T-helper 2 cell treated with Interferon-gamma antibody and Interleukin-4, amounts not matched to agents 100 ng/mL and 5 ng/mL, for 36 hours (primary cell): ENCODE measurements around the gene PATE3. TPM values are rescaled to one million over a fixed set of nuclear protein-coding genes. Genes with fewer than 3 reads are reported as not detected.

Source experiments
- total RNA-seq: library from RNA; stranded (reverse); gene quantifications from 2 replicates; pipeline ENCODE4 v1.2.3, GENCODE V29; 2022

PATE3 gene
- total RNA-seq, 1 donor from 2014 or later = not detected

Other genes with a start within 250 kb of the PATE3 start
- gene EI24, start 218.7 kb upstream of the PATE3 start, total RNA-seq = 42.0 and 42.6 TPM in 2 replicates
- gene STT3A, start 195.3 kb upstream of the PATE3 start, total RNA-seq = 176 and 186 TPM in 2 replicates
- 94.4 and 98.8 TPM in 2 replicates for gene CHEK1, start 163.0 kb upstream of the PATE3 start, total RNA-seq
- gene ACRV1, start 107.3 kb upstream of the PATE3 start, total RNA-seq = not detected in 2 replicates
- not detected in 2 replicates for gene PATE1, start 41.8 kb upstream of the PATE3 start, total RNA-seq
- not detected in 2 replicates for gene PATE2, start 9.3 kb upstream of the PATE3 start, total RNA-seq
- gene PATE4, start 45.2 kb downstream of the PATE3 start, total RNA-seq = not detected in 2 replicates
- gene HYLS1, start 99.5 kb downstream of the PATE3 start, total RNA-seq = 15.6 and 16.8 TPM in 2 replicates
- gene PUS3, start 115.1 kb downstream of the PATE3 start, total RNA-seq = 11.5 and 12.1 TPM in 2 replicates
- 0.09 TPM in 1 of 2 replicates, not detected in the other for gene DDX25, start 116.4 kb downstream of the PATE3 start, total RNA-seq
- gene VSIG10L2, start 157.9 kb downstream of the PATE3 start, total RNA-seq = not detected in 2 replicates